Measurements from ENCODE around the gene RBBP5. TPM values are rescaled to one million over a fixed set of nuclear protein-coding genes. Genes with fewer than 3 reads are reported as not detected.
"Not testable (repeated sequence)": the region's sequence is repeated elsewhere in the genome, so short reads cannot be mapped to it uniquely, and the experiment has no call there.

The RBBP5 gene, protein sequence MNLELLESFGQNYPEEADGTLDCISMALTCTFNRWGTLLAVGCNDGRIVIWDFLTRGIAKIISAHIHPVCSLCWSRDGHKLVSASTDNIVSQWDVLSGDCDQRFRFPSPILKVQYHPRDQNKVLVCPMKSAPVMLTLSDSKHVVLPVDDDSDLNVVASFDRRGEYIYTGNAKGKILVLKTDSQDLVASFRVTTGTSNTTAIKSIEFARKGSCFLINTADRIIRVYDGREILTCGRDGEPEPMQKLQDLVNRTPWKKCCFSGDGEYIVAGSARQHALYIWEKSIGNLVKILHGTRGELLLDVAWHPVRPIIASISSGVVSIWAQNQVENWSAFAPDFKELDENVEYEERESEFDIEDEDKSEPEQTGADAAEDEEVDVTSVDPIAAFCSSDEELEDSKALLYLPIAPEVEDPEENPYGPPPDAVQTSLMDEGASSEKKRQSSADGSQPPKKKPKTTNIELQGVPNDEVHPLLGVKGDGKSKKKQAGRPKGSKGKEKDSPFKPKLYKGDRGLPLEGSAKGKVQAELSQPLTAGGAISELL
- 10 to 100 TPM; 15.6 to 21.5 (median 18.8) TPM for polyA plus RNA-seq (ENCODE audit: insufficient read depth in 1 of 5, insufficient read length in 5 of 5, low replicate concordance in 1 of 5)
- long read RNA-seq, donor 1, full-length matches to known transcripts = 2 of 2 reads
- long read RNA-seq, donor 1, partial matches to known transcripts = 0 of 2 reads
- long read RNA-seq, donor 1, other reads (novel, unspliced or antisense) = 0 of 2 reads
- long read RNA-seq, donor 2, full-length matches to known transcripts = 1 of 1 reads
- long read RNA-seq, donor 2, partial matches to known transcripts = 0 of 1 reads
- long read RNA-seq, donor 2, other reads (novel, unspliced or antisense) = 0 of 1 reads
- long read RNA-seq, donor 3, full-length matches to known transcripts = 3 of 3 reads
- long read RNA-seq, donor 3, partial matches to known transcripts = 0 of 3 reads
- long read RNA-seq, donor 3, other reads (novel, unspliced or antisense) = 0 of 3 reads
- long read RNA-seq, donor 4, full-length matches to known transcripts = 1 of 1 reads
- long read RNA-seq, donor 4, partial matches to known transcripts = 0 of 1 reads
- long read RNA-seq, donor 4, other reads (novel, unspliced or antisense) = 0 of 1 reads
- long read RNA-seq, donor 5, full-length matches to known transcripts = 3 of 3 reads
- long read RNA-seq, donor 5, partial matches to known transcripts = 0 of 3 reads
- long read RNA-seq, donor 5, other reads (novel, unspliced or antisense) = 0 of 3 reads
- long read RNA-seq, donor 6, full-length matches to known transcripts = 4 of 4 reads
- long read RNA-seq, donor 6, partial matches to known transcripts = 0 of 4 reads
- long read RNA-seq, donor 6, other reads (novel, unspliced or antisense) = 0 of 4 reads
- long read RNA-seq, donor 7, full-length matches to known transcripts = 2 of 2 reads
- long read RNA-seq, donor 7, partial matches to known transcripts = 0 of 2 reads
- long read RNA-seq, donor 7, other reads (novel, unspliced or antisense) = 0 of 2 reads
- long read RNA-seq, donor 8 = 0 reads

DNA sequence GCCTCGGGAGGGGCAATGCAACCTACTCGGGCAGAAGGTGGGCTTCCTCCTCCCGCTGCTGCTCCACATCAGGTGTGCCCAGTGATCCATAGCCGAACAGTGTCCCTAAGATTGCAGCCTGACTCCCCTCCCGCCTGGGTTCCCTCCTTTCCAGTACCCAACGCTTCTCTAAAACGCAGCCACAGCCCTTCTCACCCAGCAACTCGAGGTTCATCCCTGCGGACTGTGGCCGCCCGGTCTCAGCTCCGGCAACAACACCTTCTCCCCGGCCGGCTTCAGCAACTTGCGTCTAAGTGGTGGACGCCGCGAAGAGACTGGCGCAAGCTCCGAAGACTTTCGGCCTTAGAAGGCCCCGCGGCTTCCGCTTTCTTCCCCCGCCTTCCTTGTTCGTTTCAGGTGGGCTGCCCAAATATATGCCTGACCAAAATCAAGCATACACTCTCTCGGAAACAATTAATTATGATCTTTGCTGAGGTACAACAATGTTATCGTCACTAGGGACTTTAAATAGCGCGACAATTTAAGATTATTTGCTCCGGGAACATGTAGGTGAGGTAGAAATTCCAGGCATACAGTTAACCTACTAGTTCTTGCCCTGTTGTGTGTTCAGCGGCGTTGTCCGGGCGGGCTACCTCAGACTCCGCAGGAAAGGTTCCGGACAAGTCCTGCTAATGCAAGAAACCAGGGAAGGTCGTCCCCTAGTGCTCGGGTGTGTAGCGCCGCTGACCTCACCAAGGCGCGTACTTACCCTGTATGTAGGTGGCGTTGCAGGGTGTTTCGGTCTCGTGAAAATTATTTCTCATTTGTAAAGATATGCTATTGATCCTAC is at the start of gene RBBP5:
RBBP5 (minus strand) TSS at position 319 of the 829 bp plus-strand sequence; CDS start at position 214, 105 bp downstream.
- peak; percentile 97 for DNase-seq

- DNase-seq = no peak
Measured at GRCh38 chr1:205171369-205171768, 49.6 kb upstream of the RBBP5 start.

- DNase-seq = no peak
Measured at GRCh38 chr1:205170532-205171269, 48.9 kb upstream of the RBBP5 start.

DNA sequence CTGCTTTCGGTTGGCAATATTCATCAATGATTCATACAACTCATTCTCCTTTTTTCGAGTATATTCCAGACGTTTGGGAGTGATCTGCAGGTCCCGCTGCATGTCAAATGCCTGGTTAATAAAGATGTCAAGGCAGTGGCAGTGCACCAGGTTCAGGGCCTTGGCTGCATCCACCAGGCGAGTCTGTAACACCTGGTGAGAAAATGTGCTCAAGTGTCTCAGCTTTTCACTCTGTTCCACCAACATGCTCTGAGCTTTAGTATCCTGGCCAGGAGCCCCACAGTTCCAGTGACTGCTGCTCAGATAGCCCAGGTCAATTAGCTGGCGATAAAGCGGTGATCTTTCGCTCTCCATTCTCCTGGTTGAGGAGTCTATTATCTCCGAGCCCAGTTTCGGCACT is 47.5 kb upstream of the RBBP5 start:
- no peak for DNase-seq

DNA sequence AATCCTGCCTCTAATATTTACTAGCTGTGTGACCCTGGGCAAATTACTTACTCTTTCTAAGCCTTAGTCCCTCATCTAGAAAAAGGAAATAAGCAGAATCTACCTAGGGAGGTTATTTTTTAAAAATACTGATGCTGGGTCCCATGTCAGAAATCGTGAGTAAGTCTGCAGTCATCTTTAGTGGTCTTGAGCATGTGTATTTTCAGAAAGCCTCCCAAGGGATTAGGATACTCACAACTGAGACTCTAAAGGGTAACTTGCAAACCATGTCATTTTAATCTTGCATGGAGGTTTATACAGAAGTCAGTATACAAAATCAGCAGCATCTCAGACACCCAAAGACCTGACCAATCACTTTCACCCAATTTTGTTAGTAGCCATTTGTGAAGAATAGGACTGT is 46.5 kb upstream of the RBBP5 start:
- DNase-seq = no peak

- DNase-seq = no peak
Measured at GRCh38 chr1:205162301-205162700, 40.5 kb upstream of the RBBP5 start.

DNA sequence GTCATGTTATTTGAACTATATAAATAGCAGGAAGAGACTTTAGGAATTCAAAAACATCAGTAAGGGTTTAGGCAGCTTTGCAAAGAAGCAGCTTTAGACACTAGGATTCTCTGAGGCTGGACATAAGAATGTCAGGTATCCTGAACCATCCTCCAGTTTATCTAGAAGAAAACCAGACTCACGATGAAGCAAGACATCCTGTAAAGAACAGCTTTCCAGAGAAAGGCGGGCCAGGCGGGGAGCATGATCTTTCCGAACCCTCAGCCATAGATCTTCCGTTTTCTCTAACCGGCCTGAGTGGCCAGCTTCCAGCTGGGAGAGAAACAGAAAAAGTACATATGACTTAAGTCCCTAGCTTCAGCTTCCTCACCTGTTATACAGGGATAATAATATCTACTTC is 39.3 kb upstream of the RBBP5 start:
- DNase-seq = no peak

GRCh38 chr1:205158048-205158616 is 36.4 kb upstream of the RBBP5 start:
- no peak for DNase-seq

- not testable (repeated sequence) for DNase-seq
Measured at GRCh38 chr1:205155665-205156377, 34.0 kb upstream of the RBBP5 start.

DNA sequence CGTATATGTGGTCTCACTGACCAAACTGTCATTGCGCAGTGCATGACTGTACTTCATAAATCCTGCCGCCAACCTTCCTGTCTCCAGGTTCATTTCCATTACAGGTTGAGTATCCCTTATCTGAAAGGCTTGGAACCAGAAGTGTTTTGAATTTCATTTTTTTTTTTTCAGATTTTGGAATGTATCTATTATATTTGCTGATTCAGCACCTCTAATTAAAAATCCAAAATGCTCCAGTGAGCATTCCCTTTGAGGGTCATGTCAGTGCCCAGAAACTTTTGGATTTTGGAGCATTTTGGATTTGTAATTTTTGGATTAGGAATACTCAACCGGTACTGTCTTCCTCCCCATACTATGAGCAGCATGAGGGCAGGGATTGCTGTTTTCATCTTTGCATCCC is 30.7 kb upstream of the RBBP5 start:
- no peak for DNase-seq

DNA sequence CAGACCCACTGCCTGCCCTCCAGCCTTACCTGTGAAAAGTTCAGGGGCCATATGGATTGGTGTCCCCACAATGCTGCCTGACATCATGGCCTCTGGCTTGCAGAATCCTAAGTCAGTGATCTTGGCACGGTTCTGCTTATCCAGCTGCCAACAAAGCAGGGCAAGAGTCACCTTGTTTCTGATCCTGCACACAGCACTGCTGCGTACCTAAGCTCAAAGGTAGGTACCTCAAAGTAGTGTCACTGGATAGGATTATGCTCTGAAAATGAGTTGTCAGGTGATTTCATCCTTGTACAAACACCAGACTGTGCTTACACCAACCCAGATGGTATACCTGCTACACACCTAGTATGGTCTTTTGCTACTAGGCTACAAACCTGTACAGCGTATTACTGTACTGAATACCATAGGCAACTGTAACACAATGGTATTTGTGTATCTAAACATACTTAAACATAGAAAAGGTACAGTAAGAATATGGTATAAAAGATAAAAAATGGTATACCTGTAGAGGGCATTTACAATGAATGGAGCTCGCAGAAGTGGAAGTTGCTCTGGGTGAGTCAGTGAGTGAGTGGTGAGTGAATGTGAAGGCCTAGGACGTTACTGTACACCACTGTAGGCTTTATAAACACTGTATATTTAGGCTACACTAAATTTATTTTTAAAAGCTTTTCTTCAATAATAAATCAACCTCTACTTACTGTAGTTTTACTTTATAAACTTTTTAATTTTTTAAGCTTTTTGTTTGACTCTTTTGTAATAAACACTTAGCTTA is 29.1 kb upstream of the RBBP5 start:
- DNase-seq = no peak

GRCh38 chr1:205147191-205147835 is 25.5 kb upstream of the RBBP5 start:
- DNase-seq = no peak

DNA sequence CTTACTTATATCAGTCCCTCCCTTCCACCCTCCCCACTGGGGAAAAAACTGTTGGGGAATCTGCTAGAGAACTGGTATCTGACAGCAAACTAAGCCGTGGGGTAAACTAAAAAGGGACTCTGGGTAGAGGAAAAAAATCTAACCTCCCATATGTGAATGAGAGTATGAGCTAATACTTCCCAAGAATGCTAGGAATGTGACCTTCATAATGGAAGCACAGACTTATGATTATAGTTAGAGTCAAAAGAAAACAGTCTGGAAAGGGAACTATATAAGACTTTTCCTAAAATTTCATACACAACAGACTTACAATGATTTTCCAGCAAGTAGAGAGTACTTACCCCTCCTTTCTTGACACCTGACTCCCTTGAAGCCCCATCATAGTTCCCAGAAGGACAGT is 23.0 kb upstream of the RBBP5 start:
- DNase-seq = no peak

GRCh38 chr1:205144046-205144720 is 22.4 kb upstream of the RBBP5 start:
- no peak for DNase-seq

GRCh38 chr1:205142102-205142469 is 20.3 kb upstream of the RBBP5 start:
- DNase-seq = no peak

DNA sequence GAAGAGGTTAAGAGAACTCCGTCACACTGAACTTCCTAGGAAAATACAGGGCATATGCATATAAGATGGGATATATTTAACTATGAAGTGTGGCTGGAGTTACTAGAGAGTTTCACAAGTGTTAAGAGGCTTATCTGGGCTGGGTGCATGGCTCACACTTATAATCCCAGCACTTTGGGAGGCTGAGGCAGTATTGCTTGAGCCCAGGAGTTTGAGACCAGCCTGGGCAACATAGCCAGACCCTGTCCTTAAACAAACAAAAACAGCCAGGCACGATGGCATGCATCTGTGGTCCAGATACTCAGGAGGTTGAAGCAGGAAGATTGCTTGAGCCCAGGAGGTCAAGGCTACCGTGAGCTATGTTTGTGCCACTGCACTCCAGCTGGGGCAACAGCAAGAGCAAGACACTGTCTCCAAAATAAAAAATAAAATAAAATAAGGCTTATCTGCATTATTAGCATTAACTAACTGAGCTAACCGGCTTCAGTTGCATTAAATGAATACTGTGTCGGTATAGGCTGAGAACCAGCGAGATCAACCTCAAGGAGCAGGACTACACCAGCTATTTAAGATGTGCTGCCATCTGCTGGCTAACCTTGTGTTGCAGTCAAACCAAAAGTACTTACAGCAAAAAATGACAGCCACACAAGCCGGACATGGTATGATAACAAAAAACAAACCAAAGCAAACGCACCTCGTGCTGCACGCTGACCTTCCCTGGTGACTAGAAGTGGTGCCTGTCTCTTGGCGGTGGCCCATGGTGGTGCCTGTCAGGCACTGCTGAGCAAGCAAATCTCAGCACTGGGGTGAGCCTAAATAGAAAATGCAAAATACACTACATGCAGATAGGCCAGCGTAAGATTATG is 19.7 kb upstream of the RBBP5 start:
- DNase-seq = peak; percentile 64 to 74

Measured in right lung (tissue), 10 donors.